ENCODE measurements around the gene DMAC2.
"Not testable (repeated sequence)": the region's sequence is repeated elsewhere in the genome, so short reads cannot be mapped to it uniquely, and the experiment has no call there.

Gene DMAC2

DNA sequence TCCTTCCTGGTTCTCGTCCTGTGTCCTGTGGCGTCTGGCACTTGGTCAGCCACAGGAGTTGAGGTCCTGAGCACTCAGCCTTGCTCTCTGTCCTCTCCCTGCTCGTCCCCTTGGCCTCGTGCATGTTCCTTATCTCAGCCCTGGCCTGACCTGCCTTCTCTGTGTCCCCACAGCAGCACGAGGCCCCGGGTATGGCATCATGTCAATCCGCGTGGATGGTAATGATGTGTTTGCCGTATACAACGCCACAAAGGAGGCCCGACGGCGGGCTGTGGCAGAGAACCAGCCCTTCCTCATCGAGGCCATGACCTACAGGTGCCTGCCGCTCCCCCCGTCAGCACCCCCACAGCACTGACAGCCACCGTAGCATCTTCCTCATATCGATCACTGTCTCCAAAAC is 17.3 kb downstream of the DMAC2 start:
- no peak for DNase-seq (ENCODE audit: low read depth in 2 of 2)

- no peak for DNase-seq (ENCODE audit: low read depth in 2 of 2)
Observed at GRCh38 chr19:41421973-41422372, 17.7 kb downstream of the DMAC2 start.

- DNase-seq (ENCODE audit: low read depth in 2 of 2): no peak
Observed at GRCh38 chr19:41421314-41421713, 18.4 kb downstream of the DMAC2 start.

DNA sequence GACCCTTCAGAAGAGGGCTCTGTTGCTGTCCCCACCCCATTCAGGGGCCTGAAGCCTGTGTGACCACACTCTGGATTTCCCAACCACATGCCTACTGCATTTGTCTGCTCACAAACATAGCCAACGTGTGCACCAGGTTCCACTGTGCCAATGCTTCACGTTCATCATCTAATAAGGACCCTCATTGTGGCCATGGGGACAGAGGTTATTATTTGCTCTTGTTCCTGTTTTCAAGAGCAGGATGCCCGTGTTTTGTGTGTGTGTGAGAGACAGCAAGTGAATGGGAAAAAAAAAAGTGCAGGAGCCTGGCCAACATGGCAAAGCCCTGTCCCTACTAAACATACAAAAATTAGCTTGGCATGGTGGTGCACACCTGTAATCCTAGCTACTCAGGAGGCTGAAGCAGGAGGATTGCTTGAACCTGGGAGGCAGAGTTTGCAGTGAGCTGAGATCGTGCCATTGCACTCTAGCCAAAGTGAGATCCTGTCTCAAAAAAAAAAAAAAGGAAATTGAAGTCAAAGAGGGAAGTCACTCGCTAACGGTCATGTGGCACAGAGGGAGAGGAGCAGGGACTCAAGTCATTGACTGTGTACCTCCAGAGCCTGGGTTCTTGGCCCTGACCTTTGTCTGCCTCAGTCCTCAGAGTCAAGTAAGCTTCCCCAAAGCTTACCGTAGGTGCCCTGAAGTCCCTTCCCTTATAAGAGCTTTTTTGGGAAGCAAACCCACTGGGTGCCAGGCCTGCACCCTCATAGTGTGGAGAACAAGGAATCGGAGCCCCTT is 19.4 kb downstream of the DMAC2 start:
- DNase-seq (ENCODE audit: low read depth in 2 of 2): no peak

DNA sequence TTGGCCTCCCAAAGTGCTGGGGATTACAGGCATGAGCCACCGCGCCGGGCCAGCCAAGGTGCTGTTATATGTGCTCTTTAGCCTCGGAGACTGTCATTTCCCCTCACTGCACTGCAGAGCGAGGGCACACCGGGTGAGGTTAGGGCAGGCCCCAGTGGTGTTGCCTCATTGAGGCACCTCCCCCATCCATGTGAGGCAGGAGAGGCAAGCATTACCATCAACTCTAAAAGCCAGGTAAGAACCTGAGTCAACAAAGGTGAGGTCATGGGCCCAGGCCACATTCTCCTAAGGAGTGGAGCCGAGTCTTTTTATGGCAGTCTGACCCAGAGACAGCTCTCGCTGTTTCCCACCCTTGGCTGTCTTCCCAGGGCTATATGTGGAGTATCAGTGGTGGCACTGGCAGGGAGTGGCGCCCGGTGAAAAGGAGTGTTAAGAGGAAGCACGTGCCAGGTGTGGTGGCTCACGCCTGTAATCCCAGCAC is 23.5 kb downstream of the DMAC2 start:
- DNase-seq (ENCODE audit: low read depth in 2 of 2): no peak

- DNase-seq (ENCODE audit: low read depth in 2 of 2): no peak
Observed at GRCh38 chr19:41415154-41415571, 24.5 kb downstream of the DMAC2 start.

- DNase-seq (ENCODE audit: low read depth in 2 of 2): no peak
Observed at GRCh38 chr19:41414461-41414860, 25.3 kb downstream of the DMAC2 start.

DNA sequence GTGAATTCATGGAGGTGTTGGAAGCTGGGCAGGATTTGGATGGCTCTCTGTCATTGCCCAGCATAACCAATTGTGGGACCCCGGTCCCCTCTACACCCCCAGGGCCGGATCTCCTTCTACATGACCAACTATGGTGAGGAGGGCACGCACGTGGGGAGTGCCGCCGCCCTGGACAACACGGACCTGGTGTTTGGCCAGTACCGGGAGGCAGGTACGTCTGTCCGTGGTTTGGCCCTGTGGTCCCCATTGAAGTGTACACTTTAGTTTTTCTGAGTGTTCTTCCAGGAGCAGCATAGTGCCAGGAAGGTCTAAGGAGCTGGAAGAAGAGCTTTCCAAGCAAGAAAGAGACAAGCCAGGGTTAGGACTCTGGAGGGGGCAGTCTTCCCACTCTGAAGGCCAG is 25.8 kb downstream of the DMAC2 start:
- no peak for DNase-seq (ENCODE audit: low read depth in 2 of 2)

DNA sequence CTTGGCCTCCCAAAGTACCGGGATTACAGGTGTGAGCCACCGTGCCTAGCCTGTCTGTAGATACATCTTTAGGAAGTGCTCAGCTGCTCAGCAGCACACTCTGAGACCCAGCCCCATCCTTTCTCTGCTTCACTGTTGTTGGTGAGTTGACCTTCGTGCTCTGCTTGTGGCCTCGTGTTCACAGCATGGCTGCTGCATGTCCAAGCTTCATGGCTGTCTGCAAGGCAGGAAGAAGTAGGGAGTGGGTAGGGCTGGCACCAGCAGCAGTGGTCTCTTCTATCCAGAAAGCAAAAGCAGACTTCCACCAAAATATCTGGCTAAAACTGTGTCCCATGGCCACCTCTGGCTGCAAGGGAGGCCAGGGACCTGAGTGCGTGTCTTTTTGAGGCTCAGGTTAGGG is 26.8 kb downstream of the DMAC2 start:
- DNase-seq (ENCODE audit: low read depth in 2 of 2): no peak

GRCh38 chr19:41411968-41412265 is 27.8 kb downstream of the DMAC2 start:
- no peak for DNase-seq (ENCODE audit: low read depth in 2 of 2)

GRCh38 chr19:41411100-41411967 is 28.4 kb downstream of the DMAC2 start:
- no peak for DNase-seq (ENCODE audit: low read depth in 2 of 2)

DNA sequence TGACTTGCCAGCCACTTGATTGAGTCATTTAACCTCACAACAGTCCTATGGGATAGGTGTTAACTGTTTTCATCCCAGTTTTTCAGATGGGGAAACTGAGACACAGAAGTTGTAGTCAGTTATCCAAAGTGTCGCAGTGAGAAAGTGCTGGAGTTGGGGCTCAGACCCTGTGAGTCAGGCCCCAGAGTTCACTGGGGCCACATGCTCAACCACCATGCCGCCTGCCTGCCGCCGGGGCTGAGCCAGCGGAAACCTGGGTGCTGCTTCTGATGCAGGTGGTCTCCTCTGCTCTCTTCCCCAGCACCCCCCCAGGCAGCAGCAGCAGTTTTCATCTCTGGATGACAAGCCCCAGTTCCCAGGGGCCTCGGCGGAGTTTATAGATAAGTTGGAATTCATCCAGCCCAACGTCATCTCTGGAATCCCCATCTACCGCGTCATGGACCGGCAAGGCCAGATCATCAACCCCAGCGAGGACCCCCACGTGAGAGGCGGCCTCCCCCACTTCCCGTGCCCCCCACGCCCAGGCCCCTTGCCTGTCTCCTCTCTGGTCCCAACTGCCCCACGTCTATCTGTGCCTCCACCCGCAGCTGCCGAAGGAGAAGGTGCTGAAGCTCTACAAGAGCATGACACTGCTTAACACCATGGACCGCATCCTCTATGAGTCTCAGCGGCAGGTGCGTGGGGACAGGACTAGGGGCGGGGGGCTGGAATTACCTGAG is 29.2 kb downstream of the DMAC2 start:
- no peak for DNase-seq (ENCODE audit: low read depth in 2 of 2)

GRCh38 chr19:41409288-41409687 is 30.4 kb downstream of the DMAC2 start:
- DNase-seq (ENCODE audit: low read depth in 2 of 2): no peak

DNA sequence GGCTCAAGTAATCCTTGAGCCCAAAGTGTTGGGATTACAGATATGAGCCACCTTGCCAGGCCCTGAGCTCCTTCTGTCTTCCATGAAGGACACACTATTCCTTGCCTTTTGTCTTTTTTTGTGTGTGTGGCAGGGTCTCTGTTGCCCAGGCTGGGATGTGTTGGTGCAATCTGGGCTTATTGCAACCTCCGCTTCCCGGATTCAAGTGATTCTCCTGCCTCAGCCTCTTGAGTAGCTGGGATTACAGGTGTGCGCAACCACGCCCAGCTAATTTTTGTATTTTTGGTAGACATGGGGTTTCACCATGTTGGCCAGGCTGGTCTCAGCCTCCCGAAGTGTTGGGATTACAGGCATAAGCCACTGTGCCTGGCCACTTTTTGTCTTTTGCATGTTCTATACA is 30.9 kb downstream of the DMAC2 start:
- DNase-seq (ENCODE audit: low read depth in 2 of 2): not testable (repeated sequence)

GRCh38 chr19:41408256-41408655 is 31.5 kb downstream of the DMAC2 start:
- DNase-seq (ENCODE audit: low read depth in 2 of 2): no peak

DNA sequence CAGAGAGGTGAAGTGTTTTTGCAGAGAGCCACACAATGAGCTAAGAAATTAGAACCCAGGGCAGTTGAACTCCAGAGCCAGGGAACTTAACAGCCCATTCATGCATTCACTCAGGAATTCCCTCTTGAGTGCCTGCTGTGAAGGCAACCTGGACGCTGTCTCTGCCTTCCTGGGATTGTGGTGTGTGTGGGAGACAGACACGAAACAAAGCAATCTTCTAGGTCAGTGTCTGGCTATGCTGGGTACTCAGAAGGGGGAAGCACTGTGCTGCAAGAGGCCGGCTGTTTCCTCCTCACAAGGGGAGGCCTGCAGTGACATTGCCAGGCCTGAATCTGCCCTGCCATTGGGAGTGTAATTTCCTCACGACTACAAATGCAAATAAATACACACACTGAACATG is 32.4 kb downstream of the DMAC2 start:
- no peak for DNase-seq (ENCODE audit: low read depth in 2 of 2)

DNA sequence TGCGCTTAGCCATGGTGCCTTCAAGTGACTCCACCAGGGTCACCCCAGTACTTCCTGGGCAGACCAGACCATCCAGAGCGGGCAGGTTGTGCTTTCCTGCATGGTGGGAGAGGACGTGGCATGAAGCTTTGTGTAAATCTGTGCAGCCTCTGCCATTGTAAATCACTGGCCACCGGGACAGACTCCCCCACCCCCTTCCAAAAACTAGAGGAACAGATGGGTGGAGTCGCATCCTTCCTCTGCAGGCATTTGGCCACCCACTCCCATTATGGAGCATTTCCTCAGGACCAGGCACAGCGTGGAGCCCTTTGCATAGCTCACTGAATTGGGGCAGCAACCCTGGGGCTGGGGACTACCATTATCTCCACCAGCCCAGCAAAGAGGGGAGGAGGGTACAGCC is 33.9 kb downstream of the DMAC2 start:
- DNase-seq (ENCODE audit: low read depth in 2 of 2): no peak

- no peak for DNase-seq (ENCODE audit: low read depth in 2 of 2)
Observed at GRCh38 chr19:41403181-41403970, 36.3 kb downstream of the DMAC2 start.

DNA sequence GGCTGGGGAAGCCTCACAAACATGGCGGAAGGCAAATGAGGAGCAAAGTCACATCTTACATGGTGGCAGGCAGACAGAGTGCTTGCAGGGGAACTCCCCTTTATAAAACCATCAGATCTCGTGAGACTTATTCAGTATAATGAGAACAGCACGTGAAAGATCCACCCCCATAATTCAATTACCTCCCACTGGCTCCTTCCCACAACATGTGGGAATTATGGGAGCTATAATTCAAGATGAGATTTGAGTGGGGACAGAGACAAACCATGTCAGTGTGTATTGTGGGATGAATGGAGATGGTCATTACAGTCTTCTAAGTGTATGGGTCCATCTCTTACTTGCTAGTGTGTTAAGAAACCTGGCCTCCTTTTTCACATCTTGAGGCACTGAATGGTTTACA is 37.7 kb downstream of the DMAC2 start:
- DNase-seq (ENCODE audit: low read depth in 2 of 2): no peak

- DNase-seq (ENCODE audit: low read depth in 2 of 2): no peak
Observed at GRCh38 chr19:41401483-41401882, 38.2 kb downstream of the DMAC2 start.

DNA sequence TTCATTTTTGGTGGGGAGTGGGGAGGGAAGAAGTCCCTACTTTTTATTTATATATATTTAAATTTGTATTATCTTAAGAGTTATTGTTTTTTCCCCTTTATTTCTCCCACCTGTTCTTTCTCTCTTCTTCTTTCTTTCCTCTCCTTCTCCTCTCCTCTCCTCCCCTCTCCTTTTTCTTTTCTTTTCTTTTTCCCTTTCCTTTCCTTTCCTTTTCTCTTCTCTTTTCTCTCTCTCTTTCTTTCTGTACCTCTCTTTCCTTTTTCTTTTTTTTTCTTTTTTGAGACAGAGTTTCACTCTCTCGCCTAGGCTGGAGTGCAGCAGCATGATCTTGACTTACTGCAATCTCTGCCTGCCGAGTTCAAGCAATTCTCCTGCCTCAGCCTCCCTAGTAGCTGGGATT is 40.2 kb downstream of the DMAC2 start:
- DNase-seq (ENCODE audit: low read depth in 2 of 2): no peak

- no peak for DNase-seq (ENCODE audit: low read depth in 2 of 2)
Observed at GRCh38 chr19:41399091-41399490, 40.6 kb downstream of the DMAC2 start.
